ENCODE measurements around the gene GALNT2. TPM values are rescaled to one million over a fixed set of nuclear protein-coding genes. Genes with fewer than 3 reads are reported as not detected.

GALNT2 gene
- total and polyA plus RNA-seq, 10 of the 15 experiments (the other 5 are each of a cell fraction or from before 2014, with no cell fraction given) = 0.52 to 27.7 (median 16.3) TPM

DNA sequence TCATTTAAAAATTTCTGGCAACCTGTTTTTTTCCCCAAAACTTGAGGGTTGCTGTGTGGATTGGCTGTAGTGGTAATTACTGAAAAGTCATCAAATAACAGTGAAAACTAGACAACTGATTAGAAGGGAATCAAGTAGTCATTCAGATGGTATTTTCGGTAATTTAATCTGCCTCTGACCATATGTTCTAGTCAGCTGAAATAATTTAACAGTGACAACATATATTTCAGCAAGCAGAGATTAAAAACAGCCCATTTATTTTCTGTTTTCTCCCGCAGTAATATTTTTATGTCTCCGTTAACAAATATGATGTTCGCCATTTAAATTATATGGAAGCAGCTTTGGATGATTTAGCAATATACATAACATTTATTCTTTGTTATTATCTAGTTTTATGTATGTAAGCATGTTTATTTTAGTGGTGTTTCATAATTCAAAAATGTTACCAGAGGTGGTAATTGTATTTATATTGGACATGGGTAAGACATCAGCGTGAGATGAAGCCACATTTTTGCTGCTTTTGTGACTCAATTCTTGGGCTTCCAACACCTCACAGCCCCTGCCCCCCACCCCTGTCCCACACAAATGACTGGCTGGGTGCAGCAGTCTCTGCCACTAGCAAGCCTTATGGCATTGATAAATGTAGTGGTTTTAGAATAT, 104.4 kb downstream of the GALNT2 start:
- Histone ChIP-seq H2AFZ (ENCODE audit: control insufficient read depth, low read depth, low read length) (no peak overlapping the region), H3K27me3 (replicated peaks in 1 of 2; ENCODE audit: control insufficient read depth in 2 of 2, insufficient read depth in 2 of 2, low read length in 1 of 2) (no peaks in the 10 kb centered on the region), H3K9ac (ENCODE audit: control insufficient read depth, insufficient read depth, low read length) (no peak overlapping the region), H3K27ac (ENCODE audit: control insufficient read depth, insufficient read depth) (no peak overlapping the region), H3K4me2 (ENCODE audit: control insufficient read depth, insufficient read depth) (no peak overlapping the region), H3K9me3 (replicated peaks; ENCODE audit: control insufficient read depth, insufficient read depth, low read length) (no peaks in the 10 kb centered on the region; the same call in 2 of the 3 replicates), H4K20me1 (ENCODE audit: control insufficient read depth, insufficient read depth) (no peaks in the 10 kb centered on the region), H3K79me2 (ENCODE audit: control insufficient read depth, insufficient read depth, low read length) (peaks cover 23% of the 10 kb centered on the region), H3K4me3 (no peak overlapping the region), H3K36me3 (ENCODE audit: control insufficient read depth in 2 of 2, insufficient read depth in 2 of 2, low read length in 1 of 2) (no peaks in the 10 kb centered on the region), H3K4me1 (ENCODE audit: control insufficient read depth, insufficient read depth, low read length) (peaks cover 26% of the 10 kb centered on the region)
- no peak for DNase-seq (ENCODE audit: low read depth, low spot score)
- no TSS peak for BruUV-seq (replicated peaks)
- TF ChIP-seq ETV6 (conservative IDR thresholded peaks at IDR 0.05 in 1 of 2, IDR thresholded peaks at IDR 0.05 in 1 of 2; ENCODE audit: borderline replicate concordance in 1 of 2, low read depth in 1 of 2) = no peak
- TF ChIP-seq NRF1 (conservative IDR thresholded peaks at IDR 0.05; ENCODE audit: low read depth, low read length) = no peak
- no peak for TF ChIP-seq CHD4 (IDR thresholded peaks at IDR 0.05)
- no peak for TF ChIP-seq MYB (IDR thresholded peaks at IDR 0.05; ENCODE audit: borderline replicate concordance, low read depth, low read length)
- TF ChIP-seq ZNF24 (IDR thresholded peaks at IDR 0.05) = no peak
- TF ChIP-seq SP1 (IDR thresholded peaks at IDR 0.05; ENCODE audit: low read depth, low read length) = no peak
- no peak for TF ChIP-seq RAD21 (IDR thresholded peaks at IDR 0.05; ENCODE audit: insufficient read depth, low read depth, low read length)
- TF ChIP-seq MEF2B (IDR thresholded peaks at IDR 0.05; ENCODE audit: partially characterized antibody, poor library complexity, severe bottlenecking) = no peak
- TF ChIP-seq, protein P1, sequence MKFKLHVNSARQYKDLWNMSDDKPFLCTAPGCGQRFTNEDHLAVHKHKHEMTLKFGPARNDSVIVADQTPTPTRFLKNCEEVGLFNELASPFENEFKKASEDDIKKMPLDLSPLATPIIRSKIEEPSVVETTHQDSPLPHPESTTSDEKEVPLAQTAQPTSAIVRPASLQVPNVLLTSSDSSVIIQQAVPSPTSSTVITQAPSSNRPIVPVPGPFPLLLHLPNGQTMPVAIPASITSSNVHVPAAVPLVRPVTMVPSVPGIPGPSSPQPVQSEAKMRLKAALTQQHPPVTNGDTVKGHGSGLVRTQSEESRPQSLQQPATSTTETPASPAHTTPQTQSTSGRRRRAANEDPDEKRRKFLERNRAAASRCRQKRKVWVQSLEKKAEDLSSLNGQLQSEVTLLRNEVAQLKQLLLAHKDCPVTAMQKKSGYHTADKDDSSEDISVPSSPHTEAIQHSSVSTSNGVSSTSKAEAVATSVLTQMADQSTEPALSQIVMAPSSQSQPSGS (IDR thresholded peaks at IDR 0.05; ENCODE audit: low read length) = no peak
- no peak for TF ChIP-seq ZNF384 (IDR thresholded peaks at IDR 0.05; ENCODE audit: borderline replicate concordance, low read depth, low read length)
- TF ChIP-seq, protein P2, sequence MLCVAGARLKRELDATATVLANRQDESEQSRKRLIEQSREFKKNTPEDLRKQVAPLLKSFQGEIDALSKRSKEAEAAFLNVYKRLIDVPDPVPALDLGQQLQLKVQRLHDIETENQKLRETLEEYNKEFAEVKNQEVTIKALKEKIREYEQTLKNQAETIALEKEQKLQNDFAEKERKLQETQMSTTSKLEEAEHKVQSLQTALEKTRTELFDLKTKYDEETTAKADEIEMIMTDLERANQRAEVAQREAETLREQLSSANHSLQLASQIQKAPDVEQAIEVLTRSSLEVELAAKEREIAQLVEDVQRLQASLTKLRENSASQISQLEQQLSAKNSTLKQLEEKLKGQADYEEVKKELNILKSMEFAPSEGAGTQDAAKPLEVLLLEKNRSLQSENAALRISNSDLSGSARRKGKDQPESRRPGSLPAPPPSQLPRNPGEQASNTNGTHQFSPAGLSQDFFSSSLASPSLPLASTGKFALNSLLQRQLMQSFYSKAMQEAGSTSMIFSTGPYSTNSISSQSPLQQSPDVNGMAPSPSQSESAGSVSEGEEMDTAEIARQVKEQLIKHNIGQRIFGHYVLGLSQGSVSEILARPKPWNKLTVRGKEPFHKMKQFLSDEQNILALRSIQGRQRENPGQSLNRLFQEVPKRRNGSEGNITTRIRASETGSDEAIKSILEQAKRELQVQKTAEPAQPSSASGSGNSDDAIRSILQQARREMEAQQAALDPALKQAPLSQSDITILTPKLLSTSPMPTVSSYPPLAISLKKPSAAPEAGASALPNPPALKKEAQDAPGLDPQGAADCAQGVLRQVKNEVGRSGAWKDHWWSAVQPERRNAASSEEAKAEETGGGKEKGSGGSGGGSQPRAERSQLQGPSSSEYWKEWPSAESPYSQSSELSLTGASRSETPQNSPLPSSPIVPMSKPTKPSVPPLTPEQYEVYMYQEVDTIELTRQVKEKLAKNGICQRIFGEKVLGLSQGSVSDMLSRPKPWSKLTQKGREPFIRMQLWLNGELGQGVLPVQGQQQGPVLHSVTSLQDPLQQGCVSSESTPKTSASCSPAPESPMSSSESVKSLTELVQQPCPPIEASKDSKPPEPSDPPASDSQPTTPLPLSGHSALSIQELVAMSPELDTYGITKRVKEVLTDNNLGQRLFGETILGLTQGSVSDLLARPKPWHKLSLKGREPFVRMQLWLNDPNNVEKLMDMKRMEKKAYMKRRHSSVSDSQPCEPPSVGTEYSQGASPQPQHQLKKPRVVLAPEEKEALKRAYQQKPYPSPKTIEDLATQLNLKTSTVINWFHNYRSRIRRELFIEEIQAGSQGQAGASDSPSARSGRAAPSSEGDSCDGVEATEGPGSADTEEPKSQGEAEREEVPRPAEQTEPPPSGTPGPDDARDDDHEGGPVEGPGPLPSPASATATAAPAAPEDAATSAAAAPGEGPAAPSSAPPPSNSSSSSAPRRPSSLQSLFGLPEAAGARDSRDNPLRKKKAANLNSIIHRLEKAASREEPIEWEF (IDR thresholded peaks at IDR 0.05; ENCODE audit: insufficient replicate concordance, low read depth, low read length) = no peak
- no peak for TF ChIP-seq NBN (IDR thresholded peaks at IDR 0.05)
- TF ChIP-seq, protein P3, sequence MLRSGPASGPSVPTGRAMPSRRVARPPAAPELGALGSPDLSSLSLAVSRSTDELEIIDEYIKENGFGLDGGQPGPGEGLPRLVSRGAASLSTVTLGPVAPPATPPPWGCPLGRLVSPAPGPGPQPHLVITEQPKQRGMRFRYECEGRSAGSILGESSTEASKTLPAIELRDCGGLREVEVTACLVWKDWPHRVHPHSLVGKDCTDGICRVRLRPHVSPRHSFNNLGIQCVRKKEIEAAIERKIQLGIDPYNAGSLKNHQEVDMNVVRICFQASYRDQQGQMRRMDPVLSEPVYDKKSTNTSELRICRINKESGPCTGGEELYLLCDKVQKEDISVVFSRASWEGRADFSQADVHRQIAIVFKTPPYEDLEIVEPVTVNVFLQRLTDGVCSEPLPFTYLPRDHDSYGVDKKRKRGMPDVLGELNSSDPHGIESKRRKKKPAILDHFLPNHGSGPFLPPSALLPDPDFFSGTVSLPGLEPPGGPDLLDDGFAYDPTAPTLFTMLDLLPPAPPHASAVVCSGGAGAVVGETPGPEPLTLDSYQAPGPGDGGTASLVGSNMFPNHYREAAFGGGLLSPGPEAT (IDR thresholded peaks at IDR 0.05; ENCODE audit: low read depth) = no peak
- no peak for TF ChIP-seq TBL1XR1 (IDR thresholded peaks at IDR 0.05; ENCODE audit: low read depth, low read length)
- SMC1A ChIA-PET (ENCODE audit: uncharacterized antibody, unreplicated experiment) = interaction anchor here (0.8 to 2.8 kb wide), 6 partner anchors 8 to 49 kb away, joined by 3 to 10 read pairs (median 4); no protein-coding TSS in a partner anchor
- intact Hi-C loops (cut with micrococcal nuclease; ENCODE audit: unreplicated experiment) (no loop called here), in situ Hi-C loops (cut with MboI) (no loop called here)
- RAD21 ChIA-PET (ENCODE audit: unreplicated experiment) = interaction anchor here (1.2 to 2.4 kb wide), 4 partner anchors 10 to 62 kb away, joined by 3 to 30 read pairs (median 5); no protein-coding TSS in a partner anchor
- CTCF ChIA-PET = no interaction called here
- POLR2A ChIA-PET = interaction anchor here (0.8 to 1.2 kb wide), 2 partner anchors 21 to 62 kb away, joined by 3 read pairs; no protein-coding TSS in a partner anchor
- 88% methylated on average over 5 of the region's 5 CpGs for WGBS (ENCODE audit: insufficient coverage, insufficient replicate concordance, low lambda C conversion rate, missing lambda C conversion rate)
- no peak for ATAC-seq
- no peak for FAIRE-seq
